GM23338 (cell line): ENCODE data around the gene KBTBD8.

Source experiments
- CREB1 ChIP-seq: fragments of 250-450 bp; sonication (Bioruptor Pico); IDR thresholded peaks from 2 replicates; pipeline ENCODE4 v1.5.0; 2020; ENCODE audit warnings: low read depth, mild to moderate bottlenecking, moderate library complexity
- EZH2 ChIP-seq: fragments of 200-600 bp; sonication (generic); IDR thresholded peaks from one replicate; pipeline ENCODE4 v1.8.0; 2017; ENCODE audit warnings: antibody characterized with exemption, mild to moderate bottlenecking, low read depth; ENCODE audit not compliant: unreplicated experiment

DNA sequence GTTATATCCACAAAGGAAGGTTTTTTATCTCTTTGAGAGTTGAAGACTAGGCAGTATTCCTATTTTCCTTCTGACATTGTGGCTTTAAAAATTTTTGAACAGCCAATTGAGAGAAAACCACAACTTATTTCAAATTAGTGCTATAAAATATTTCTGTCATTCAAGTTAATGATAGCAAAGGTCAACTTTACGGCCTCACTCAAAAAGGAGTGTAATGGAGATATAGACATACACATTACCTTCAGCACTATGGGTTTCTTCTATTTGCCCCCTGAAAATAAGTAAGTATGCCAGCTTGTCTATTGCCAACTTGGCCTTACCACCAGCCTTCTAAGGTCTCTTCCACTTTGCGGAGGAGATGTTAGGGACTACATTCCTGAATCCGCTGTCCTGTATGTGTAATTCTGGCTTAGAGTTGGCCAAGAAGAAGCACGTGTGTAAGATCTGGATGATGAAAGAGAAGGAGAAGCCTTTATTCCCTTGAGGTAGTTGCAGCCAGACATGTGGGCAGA is 44.1 kb upstream of the KBTBD8 start:
- TF ChIP-seq CREB1 (CRISPR knock-in tag) = no peak
- TF ChIP-seq EZH2 = no peak
